Glomerular endothelial cell (primary cell): Measurements from ENCODE around the gene C1orf87. TPM values are rescaled to one million over a fixed set of nuclear protein-coding genes. Genes with fewer than 3 reads are reported as not detected.
"Not testable (repeated sequence)": the region's sequence is repeated elsewhere in the genome, so short reads cannot be mapped to it uniquely, and the experiment has no call there.

Source experiments
- DNase-seq: peaks from one replicate; pipeline ENCODE4 v3.0.0-alpha.2; 2011; ENCODE audit warnings: low read depth, low spot score; ENCODE audit errors: extremely low read depth
- total RNA-seq: library from RNA; depleted of rRNA; stranded (reverse); fragments of >200 nt; gene quantifications from 2 replicates; pipeline ENCODE4 v1.2.3, GENCODE V29; 2015

C1orf87 gene
- total RNA-seq, 1 donor from 2014 or later: not detected

GRCh38 chr1:59997479-59998115 is 76.0 kb downstream of the C1orf87 start:
- DNase-seq: no peak

- no peak for DNase-seq
These were observed 79.0 kb downstream of the C1orf87 start for GRCh38 chr1:59994302-59995198.

GRCh38 chr1:59992040-59992820 is 81.3 kb downstream of the C1orf87 start:
- no peak for DNase-seq

GRCh38 chr1:59990470-59990869 is 83.1 kb downstream of the C1orf87 start:
- no peak for DNase-seq

DNA sequence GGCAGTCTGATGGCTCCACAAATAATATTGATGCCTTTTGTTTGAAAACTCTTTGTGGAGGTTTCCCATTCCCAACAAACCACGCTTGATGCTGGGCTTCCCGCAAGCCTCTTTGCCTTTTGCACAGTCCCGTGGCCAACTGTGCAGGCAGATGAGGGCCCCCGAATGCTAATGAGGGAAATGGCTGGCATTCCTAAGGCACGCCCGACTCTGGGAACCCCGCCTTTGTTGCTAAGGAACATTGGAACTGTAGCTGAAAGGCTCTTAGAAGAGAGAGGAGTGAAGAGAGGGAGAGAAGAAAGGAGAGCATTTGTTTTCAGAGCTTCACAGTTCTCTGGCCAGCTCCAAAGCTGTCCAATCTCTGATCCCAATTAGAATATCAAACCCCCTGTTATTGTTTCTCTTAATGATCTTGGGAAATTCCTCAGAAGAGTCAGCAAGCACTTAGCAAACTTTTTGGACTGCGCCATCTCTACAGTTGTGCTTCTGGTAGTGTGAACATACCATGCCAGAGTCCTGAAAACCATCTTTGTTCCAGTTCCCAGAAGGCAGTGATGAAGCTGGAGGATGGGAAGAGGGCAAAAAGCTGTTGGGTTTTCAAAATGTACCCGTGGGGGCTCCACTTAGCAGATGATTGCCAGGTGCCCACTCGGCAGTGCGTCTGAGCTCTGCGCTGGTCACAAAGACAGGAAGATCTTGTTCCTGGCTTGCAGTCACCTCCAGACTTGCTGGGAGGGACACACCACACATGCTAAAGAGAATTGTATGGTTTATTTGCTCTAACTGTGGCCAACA is 86.9 kb downstream of the C1orf87 start:
- DNase-seq: no peak

- DNase-seq: no peak
These were observed 87.6 kb downstream of the C1orf87 start for GRCh38 chr1:59985911-59986515.

GRCh38 chr1:59979666-59980065 is 93.9 kb downstream of the C1orf87 start:
- DNase-seq: no peak

DNA sequence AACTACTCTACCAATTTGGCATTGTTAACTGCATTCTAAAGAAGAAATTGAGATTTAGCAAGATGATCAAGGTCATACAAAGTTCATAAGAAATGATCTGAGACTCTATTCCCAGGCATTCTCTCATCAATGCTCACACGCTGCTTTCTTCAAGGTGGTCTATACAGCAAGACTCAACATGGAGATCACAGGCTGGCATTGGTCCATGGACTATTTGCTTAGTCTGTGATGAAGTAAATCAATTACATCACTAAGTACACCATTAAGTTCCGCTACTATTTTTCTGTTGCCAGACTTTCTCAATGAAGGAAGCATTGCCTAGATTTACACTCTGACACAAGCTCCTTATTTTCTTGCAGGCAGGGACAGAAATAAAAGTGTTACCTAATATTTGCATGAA is 95.1 kb downstream of the C1orf87 start:
- no peak for DNase-seq

DNA sequence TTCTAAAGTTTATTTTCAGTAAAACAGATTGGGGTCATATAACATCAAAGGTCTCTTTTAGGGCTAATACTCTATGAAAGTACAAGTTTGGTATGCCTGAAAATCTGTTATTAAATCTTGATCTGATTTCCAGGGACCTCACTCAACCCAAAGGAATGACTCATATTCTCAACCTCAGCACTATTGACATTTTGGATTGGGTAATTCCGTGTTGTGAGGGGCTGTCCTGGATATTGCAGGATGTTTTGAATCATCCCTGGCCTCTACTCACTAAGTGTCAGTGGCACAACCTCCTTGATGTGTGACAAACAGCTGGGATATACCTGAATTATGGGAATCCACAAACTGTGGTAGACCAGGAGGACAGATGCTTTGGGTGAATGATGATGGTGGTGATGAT is 95.5 kb downstream of the C1orf87 start:
- DNase-seq: no peak

DNA sequence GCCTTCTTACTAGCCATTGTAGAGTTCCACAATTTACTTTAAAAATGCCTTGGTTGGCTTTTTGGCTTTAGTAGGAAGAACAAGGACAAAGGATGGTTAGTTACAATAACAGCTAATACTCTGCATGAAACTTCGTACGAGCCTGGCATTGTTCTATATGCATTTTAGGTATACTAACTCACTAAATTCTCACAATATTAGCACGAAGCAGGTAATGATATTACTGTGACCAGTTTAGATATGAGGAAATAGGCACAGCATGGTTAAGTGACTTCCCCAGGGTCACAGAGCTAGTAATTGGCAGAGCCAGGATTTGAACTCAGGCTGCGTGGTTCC is 96.5 kb downstream of the C1orf87 start:
- no peak for DNase-seq

- DNase-seq: peak; percentile 20
These were observed 97.1 kb downstream of the C1orf87 start for GRCh38 chr1:59976194-59977074.

GRCh38 chr1:59973719-59974118 is 99.9 kb downstream of the C1orf87 start:
- DNase-seq: no peak

- no peak for DNase-seq
These were observed 101.2 kb downstream of the C1orf87 start for GRCh38 chr1:59972216-59972927.

DNA sequence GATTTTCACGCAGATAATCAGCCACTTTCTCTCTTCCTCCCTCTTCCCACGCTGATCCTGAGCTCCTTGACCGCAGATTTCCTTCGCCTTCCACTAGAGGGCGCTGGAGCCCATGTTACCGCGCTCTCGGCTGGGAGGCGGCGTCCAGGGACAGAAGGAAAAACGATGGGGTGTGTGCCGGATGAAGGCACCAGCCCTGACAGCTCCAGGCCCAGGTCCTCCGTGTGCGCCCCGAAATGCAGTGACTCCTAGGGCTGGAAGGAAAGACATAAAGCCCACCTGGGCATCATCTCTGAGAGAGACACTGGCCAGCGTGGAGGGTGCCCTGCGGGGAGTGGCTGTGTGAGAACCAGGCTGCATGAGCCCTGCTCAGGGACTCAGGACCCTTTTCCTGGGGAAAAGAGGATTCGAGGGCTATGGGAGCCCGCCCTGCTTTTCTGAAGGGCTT is 102.1 kb downstream of the C1orf87 start:
- no peak for DNase-seq

- DNase-seq: not testable (repeated sequence)
These were observed 103.9 kb downstream of the C1orf87 start for GRCh38 chr1:59969542-59970175.

DNA sequence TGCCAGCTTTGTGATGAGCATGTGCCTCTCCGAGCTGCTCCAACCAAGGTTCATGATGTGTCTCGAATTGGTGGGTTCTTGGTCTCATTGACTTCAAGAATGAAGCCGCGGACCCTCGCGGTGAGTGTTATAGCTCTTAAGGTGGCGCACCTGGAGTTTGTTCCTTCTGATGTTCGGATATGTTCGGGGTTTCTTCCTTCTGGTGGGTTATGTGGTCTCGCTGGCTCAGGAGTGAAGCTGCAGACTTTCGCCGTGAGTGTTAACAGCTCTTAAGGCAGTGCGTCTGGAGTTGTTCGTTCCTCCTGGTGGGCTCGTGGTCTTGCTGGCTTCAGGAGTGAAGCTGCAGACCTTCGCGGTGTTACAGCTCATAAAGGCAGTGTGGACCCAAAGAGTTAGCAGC is 104.8 kb downstream of the C1orf87 start:
- DNase-seq: not testable (repeated sequence)

- DNase-seq: no peak
These were observed 105.8 kb downstream of the C1orf87 start for GRCh38 chr1:59967780-59968179.

- no peak for DNase-seq
These were observed 106.4 kb downstream of the C1orf87 start for GRCh38 chr1:59967141-59967697.
